K562 (cell line): ENCODE results near the gene BNC2. TPM values are rescaled to one million over a fixed set of nuclear protein-coding genes. Genes with fewer than 3 reads are reported as not detected.

ENCODE experiments used
- ATAC-seq: fragments of 200-7000 bp; cut with Tn5 transposase; 3 replicates; pipeline ENCODE4 v1.9.1; 2020; ENCODE audit warnings: moderate library complexity
- BruUV-seq: library from RNA; stranded (reverse); fragments of 400-500 nt; replicated peaks from 2 replicates; lab custom pipeline; 2021; lab: Mats Ljungman, UMichigan
- CTCF ChIA-PET: fragments of 300-600 bp; formaldehyde crosslinking; extraction: SDS; loops from one replicate; lab custom pipeline; 2021; ENCODE audit warnings: low intra/inter-chr PET ratio; lab: Yijun Ruan, JAX
- POLR2A ChIA-PET: fragments of 300-600, 350-650 bp; sonication (Branson Sonifier 250); formaldehyde crosslinking; extraction: SDS; loops from one replicate; lab custom pipeline; 2021; ENCODE audit warnings: antibody characterized with exemption, inconsistent platforms; lab: Yijun Ruan, JAX
- DNase-seq, 4 experiments: peaks; one replicate each; pipeline versions ENCODE4 v3.0.0 to v3.0.0-alpha.2; 2011 to 2018; ENCODE audit warnings: low spot score in 3 of 4, mixed read lengths in 3 of 4; ENCODE audit errors: extremely low read depth in 1 of 4
- FAIRE-seq: peaks from 2 replicates; lab custom pipeline; 2011; peaks lifted over from hg19 to GRCh38; lab: Jason Lieb, UNC
- H2AFZ ChIP-seq: 2 replicates; pipeline ENCODE4 v1.6.0; 2011; ENCODE audit warnings: low read depth, low read length, control low read depth, inconsistent platforms
- H3K27ac ChIP-seq: fragments of 200-600 bp; 3 replicates; pipeline ENCODE4 v1.8.0; 2011; ENCODE audit warnings: low read depth, mild to moderate bottlenecking, control low read depth, inconsistent platforms, low read length, moderate library complexity, mixed read lengths; ENCODE audit errors: extremely low read depth
- H3K27me3 ChIP-seq, 2 experiments: fragments of 300-600 bp in 1 of 2; 2 replicates in 1 of 2; 3 replicates in 1 of 2; pipeline versions ENCODE4 v1.6.0 to v1.8.0; 2011; ENCODE audit warnings: inconsistent platforms in 2 of 2, low read length in 2 of 2, mild to moderate bottlenecking in 1 of 2, mixed read lengths in 1 of 2, moderate library complexity in 1 of 2; ENCODE audit not compliant: control insufficient read depth in 2 of 2, insufficient read depth in 2 of 2
- H3K36me3 ChIP-seq: fragments of 300-600 bp; 3 replicates; pipeline ENCODE4 v1.8.0; 2011; ENCODE audit warnings: mild to moderate bottlenecking, low read length, inconsistent platforms; ENCODE audit not compliant: control insufficient read depth, insufficient read depth
- H3K4me1 ChIP-seq, 2 experiments: fragments of 200-600 bp in 1 of 2; replicated peaks in 1 of 2; 2 replicates in 1 of 2; 3 replicates in 1 of 2; pipeline versions ENCODE4 v1.5.1 to v1.8.0; 2011; ENCODE audit warnings: inconsistent platforms in 2 of 2, low read length in 2 of 2, mild to moderate bottlenecking in 1 of 2, mixed read lengths in 1 of 2, moderate library complexity in 1 of 2; ENCODE audit not compliant: control insufficient read depth in 2 of 2, insufficient read depth in 2 of 2
- H3K4me2 ChIP-seq: 2 replicates; pipeline ENCODE4 v1.6.1; 2011; ENCODE audit warnings: low read length, control low read depth, inconsistent platforms, mixed read lengths; ENCODE audit not compliant: insufficient read depth
- H3K4me3 ChIP-seq: fragments of 200-600 bp; sonication (generic), shearing (Covaris generic); 2 replicates; pipeline ENCODE4 v1.5.1; 2016; ENCODE audit warnings: control low read depth, inconsistent platforms
- H3K79me2 ChIP-seq: fragments of 200-600 bp; 3 replicates; pipeline ENCODE4 v1.8.0; 2011; ENCODE audit warnings: low read length, inconsistent platforms; ENCODE audit not compliant: control insufficient read depth, insufficient read depth
- H3K9ac ChIP-seq, 2 experiments: 2 replicates each; pipeline versions ENCODE4 v1.6.0 to v1.6.1; 2011; ENCODE audit warnings: low read depth in 2 of 2, low read length in 2 of 2, control low read depth in 1 of 2, inconsistent platforms in 1 of 2, mild to moderate bottlenecking in 1 of 2, mixed read lengths in 1 of 2; ENCODE audit not compliant: insufficient read depth in 1 of 2
- H3K9me1 ChIP-seq: one replicate; pipeline ENCODE4 v1.6.0; 2011; ENCODE audit warnings: inconsistent platforms, mild to moderate bottlenecking, low read length, moderate library complexity; ENCODE audit not compliant: control insufficient read depth, insufficient read depth
- H3K9me3 ChIP-seq: replicated peaks from 2 replicates; pipeline ENCODE4 v1.5.1; 2011; ENCODE audit warnings: low read depth, low read length, inconsistent platforms; ENCODE audit not compliant: control insufficient read depth, insufficient read depth
- H4K20me1 ChIP-seq: replicated peaks from 2 replicates; pipeline ENCODE4 v1.6.1; 2011; ENCODE audit warnings: low read length, inconsistent platforms, mixed read lengths; ENCODE audit not compliant: control insufficient read depth, insufficient read depth
- CTBP1 ChIP-seq: fragments of 450-650 bp; IDR thresholded peaks from 2 replicates; pipeline ENCODE4 v1.6.1; 2016; ENCODE audit warnings: borderline replicate concordance
- EP400 ChIP-seq: fragments of 450-650 bp; IDR thresholded peaks from 2 replicates; pipeline ENCODE4 v1.6.1; 2017; ENCODE audit warnings: antibody characterized with exemption, mild to moderate bottlenecking, moderate library complexity
- MYC ChIP-seq, 2 experiments: fragments of 250-450 bp in 1 of 2; sonication (Bioruptor Pico) in 1 of 2; IDR thresholded peaks; 2 replicates each; pipeline versions ENCODE4 v1.5.1 to v1.6.1; 2012 to 2021; ENCODE audit warnings: low read depth in 2 of 2, borderline replicate concordance in 1 of 2, improper control_type of control experiment in 1 of 2, low read length in 1 of 2, mild to moderate bottlenecking in 1 of 2, moderate library complexity in 1 of 2
- NR2C2 ChIP-seq, 2 experiments: fragments of 200-800 bp in 1 of 2; sonication (Bioruptor generic) in 1 of 2; sonication (generic) in 1 of 2; formaldehyde crosslinking in 1 of 2; IDR thresholded peaks; 2 replicates each; pipeline versions ENCODE4 v1.6.1 to v1.8.0; 2016 to 2022; ENCODE audit warnings: mild to moderate bottlenecking in 1 of 2, missing compliant biosample characterization in 1 of 2, missing genetic modification characterization in 1 of 2, missing genetic modification reagents in 1 of 2
- PHF20 ChIP-seq: fragments of 450-650 bp; IDR thresholded peaks from 2 replicates; pipeline ENCODE4 v1.6.1; 2018; ENCODE audit not compliant: partially characterized antibody
- PHF8 ChIP-seq: fragments of 200-600 bp; sonication (generic); IDR thresholded peaks from 2 replicates; pipeline ENCODE4 v1.6.1; 2012; ENCODE audit warnings: mixed run types, mild to moderate bottlenecking, inconsistent platforms, low read length, moderate library complexity, borderline replicate concordance
- RERE ChIP-seq: sonication (generic); formaldehyde crosslinking; IDR thresholded peaks from 2 replicates; pipeline ENCODE4 v1.8.0; 2023; ENCODE audit warnings: missing genetic modification reagents, mild to moderate bottlenecking, borderline replicate concordance
- SMAD4 ChIP-seq: fragments of 250-450 bp; sonication (Bioruptor Pico); conservative IDR thresholded peaks from 2 replicates; pipeline ENCODE4 v1.8.0; 2021; ENCODE audit warnings: inconsistent platforms, mild to moderate bottlenecking, moderate library complexity
- TFE3 ChIP-seq: fragments of 450-650 bp; formaldehyde crosslinking; IDR thresholded peaks from 2 replicates; pipeline ENCODE4 v1.4.0; 2020; ENCODE audit warnings: mild to moderate bottlenecking, mixed read lengths
- WGBS: fragments of 100-300 bp; shearing (Covaris generic); methylation state at CpG from one replicate; pipeline ENCODE4 v1.1.6; 2016; ENCODE audit warnings: low coverage, mixed read lengths; ENCODE audit not compliant: insufficient coverage; ENCODE audit errors: missing lambda C conversion rate; 5-methylcytosine and 5-hydroxymethylcytosine counted together
- in situ Hi-C: fragments of 300-500 bp; cut with MboI; formaldehyde crosslinking; loops from 4 replicates; pipeline ENCODE4 v1.15.0; 2018; ENCODE audit warnings: inconsistent platforms, mixed read lengths
- intact Hi-C: fragments of 100-400 bp; cut with micrococcal nuclease; formaldehyde crosslinking; loops from 2 replicates; pipeline ENCODE4 v1.14.2; 2022
- polyA plus RNA-seq, 8 experiments: library from polyadenylated mRNA; depleted of rRNA in 4 of 8; stranded (reverse) in 5 of 8; unstranded in 3 of 8; fragments of >200 nt; fragmentation: Nextera tagmentation in 2 of 8; fragmentation: Illumina TruSeq in 1 of 8; extraction: Ambion mirVana in 2 of 8; extraction: Trizol in 1 of 8; gene quantifications; 2 replicates each; pipeline versions ENCODE4 v1.2.1 to v1.2.3, GENCODE V29; 2011 to 2014; ENCODE audit warnings: inconsistent platforms in 1 of 8, missing spikeins in 1 of 8
- total RNA-seq, 7 experiments: library from RNA; depleted of rRNA in 6 of 7; stranded (reverse); fragments of >200 nt in 6 of 7; fragmentation: Illumina TruSeq in 2 of 7; extraction: Trizol in 2 of 7; gene quantifications; 2 replicates each; pipeline versions ENCODE4 v1.2.1 to v1.2.3, GENCODE V29; 2011 to 2021; ENCODE audit warnings: low replicate concordance in 1 of 7

Gene BNC2
- total and polyA plus RNA-seq, 9 of the 15 experiments (the other 6 are each of a cell fraction or from before 2014, with no cell fraction given) = not detected

DNA sequence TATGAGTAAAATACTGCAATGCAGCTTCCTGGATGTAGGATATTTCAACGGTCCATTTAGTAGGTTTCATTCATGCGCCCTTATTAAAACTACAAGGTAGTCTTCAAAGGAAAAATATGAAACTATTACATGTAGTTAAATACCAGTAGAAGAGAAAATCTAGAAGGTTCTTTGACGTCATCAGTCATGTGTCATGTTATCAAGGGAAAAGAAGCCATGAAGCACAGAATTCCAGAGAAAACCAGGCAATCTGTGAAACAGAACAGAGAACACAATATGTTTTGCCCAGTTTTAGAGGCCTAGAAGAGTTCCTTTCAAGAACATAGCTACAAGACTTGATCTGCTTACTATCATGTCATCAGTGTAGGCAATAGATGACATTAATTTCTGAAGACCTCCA is 38.4 kb downstream of the BNC2 start:
- no peak for ATAC-seq
- intact Hi-C loops = no loop called here
- FAIRE-seq = no peak

DNA sequence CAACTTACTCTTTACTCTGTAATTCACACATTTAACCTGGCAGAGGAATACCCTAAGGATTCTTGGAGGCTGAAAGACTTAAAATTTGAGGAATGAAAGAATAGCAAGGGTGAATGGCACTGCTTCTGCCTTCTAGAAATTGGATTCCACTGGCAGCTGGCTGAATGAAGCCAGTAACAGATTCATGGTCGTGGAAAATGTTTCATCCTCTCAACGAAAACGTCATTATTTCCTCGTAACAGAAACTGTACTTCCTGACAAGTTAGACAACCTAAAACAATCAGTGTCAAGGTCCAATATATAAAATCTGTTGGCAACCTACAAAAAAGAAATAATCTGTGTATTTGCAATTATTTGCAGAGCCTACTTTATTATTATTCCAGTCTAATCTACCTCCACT is 39.7 kb downstream of the BNC2 start:
- ChIA-PET CTCF (no interaction called here), POLR2A (no interaction called here)
- 0% methylated on average over 4 of the region's 4 CpGs for WGBS
- DNase-seq = no peak
- Histone ChIP-seq H3K27ac (no peak overlapping the region), H3K36me3 (no peaks in the 10 kb centered on the region), H2AFZ (no peak overlapping the region), H3K4me1 (no peaks in the 10 kb centered on the region), H3K9me1 (no peaks in the 10 kb centered on the region), H4K20me1 (no peaks in the 10 kb centered on the region), H3K9ac (no peak overlapping the region), H3K9me3 (no peaks in the 10 kb centered on the region), H3K79me2 (no peaks in the 10 kb centered on the region), H3K4me2 (no peak overlapping the region), H3K27me3 (no peaks in the 10 kb centered on the region), H3K4me3 (no peak overlapping the region)
- no TSS peak for BruUV-seq
- intact Hi-C loops (no loop called here), in situ Hi-C loops (no loop called here)
- no peak for ATAC-seq
- FAIRE-seq = no peak
- TF ChIP-seq MYC (IDR thresholded peaks at IDR 0.05; ENCODE audit: low read depth, low read length) (no peak), MYC (CRISPR knock-in tag; IDR thresholded peaks at IDR 0.05; ENCODE audit: borderline replicate concordance, low read depth) (no peak), PHF8 (no peak), SMAD4 (CRISPR knock-in tag) (no peak), EP400 (no peak), RERE (CRISPR knock-in tag) (no peak), CTBP1 (no peak), PHF20 (no peak), TFE3 (CRISPR knock-in tag) (no peak)

More for the DNA sequence above, 38.4 kb downstream of the BNC2 start:
- in situ Hi-C loops = no loop called here
- no peak overlapping the region for H3K9ac ChIP-seq
- H3K27me3 ChIP-seq = no peaks in the 10 kb centered on the region
- ChIA-PET CTCF (no interaction called here), POLR2A (no interaction called here)
- no peak overlapping the region for H3K27ac ChIP-seq
- WGBS = 0% methylated on average over 3 of the region's 3 CpGs
- DNase-seq = no peak
- no peak overlapping the region for H3K4me2 ChIP-seq
- TF ChIP-seq NR2C2 (CRISPR knock-in tag; IDR thresholded peaks at IDR 0.05) (no peak), NR2C2 (tag; IDR thresholded peaks at IDR 0.05) (no peak)
- H3K79me2 ChIP-seq = no peaks in the 10 kb centered on the region
- no peaks in the 10 kb centered on the region for H3K36me3 ChIP-seq
- no peaks in the 10 kb centered on the region for H3K4me1 ChIP-seq
- no peaks in the 10 kb centered on the region for H4K20me1 ChIP-seq
- no TSS peak for BruUV-seq
- H3K9me3 ChIP-seq = no peaks in the 10 kb centered on the region
- no peaks in the 10 kb centered on the region for H3K9me1 ChIP-seq
- no peak overlapping the region for H2AFZ ChIP-seq
- H3K4me3 ChIP-seq = no peak overlapping the region
